K562 (cell line): ENCODE results near the gene CNNM3.

ENCODE experiments used
- ATF1 ChIP-seq, 2 experiments: fragments of 450-650 bp in 1 of 2; IDR thresholded peaks; 2 replicates each; pipeline ENCODE4 v1.6.1; 2016; ENCODE audit warnings: missing compliant biosample characterization in 1 of 2, missing genetic modification characterization in 1 of 2
- CTCF ChIP-seq, 3 experiments: IDR thresholded peaks in 2 of 3; conservative IDR thresholded peaks in 1 of 3; 2 replicates each; pipeline ENCODE4 v1.5.1; 2011 to 2012; ENCODE audit warnings: low read length in 3 of 3, mild to moderate bottlenecking in 3 of 3, control low read depth in 2 of 3, improper control_type of control experiment in 1 of 3, inconsistent platforms in 1 of 3, low read depth in 1 of 3, mixed read lengths in 1 of 3, moderate library complexity in 1 of 3; ENCODE audit not compliant: insufficient read depth in 2 of 3
- DEAF1 ChIP-seq: fragments of 450-650 bp; formaldehyde crosslinking; IDR thresholded peaks from 2 replicates; pipeline ENCODE4 v1.4.0; 2020; ENCODE audit warnings: mild to moderate bottlenecking, moderate library complexity
- KDM5B ChIP-seq: fragments of 200-600 bp; sonication (generic); IDR thresholded peaks from 2 replicates; pipeline ENCODE4 v1.6.1; 2012; ENCODE audit warnings: low read depth, mild to moderate bottlenecking, moderate library complexity, low read length, control low read depth, inconsistent platforms; ENCODE audit not compliant: insufficient replicate concordance
- MCM5 ChIP-seq: fragments of 450-650 bp; IDR thresholded peaks from 2 replicates; pipeline ENCODE4 v1.6.1; 2016; ENCODE audit warnings: low read depth
- YY1 ChIP-seq, 3 experiments: IDR thresholded peaks; 2 replicates each; pipeline ENCODE4 v1.6.1; 2011; ENCODE audit warnings: low read length in 2 of 3, mild to moderate bottlenecking in 2 of 3, moderate library complexity in 2 of 3, borderline replicate concordance in 1 of 3, control low read depth in 1 of 3, low read depth in 1 of 3; ENCODE audit not compliant: insufficient read depth in 3 of 3, insufficient replicate concordance in 2 of 3, control insufficient read depth in 1 of 3, insufficient read length in 1 of 3; ENCODE audit errors: extremely low read depth in 1 of 3
- TF ChIP-seq, protein P1 (sequence below): sonication (generic); formaldehyde crosslinking; IDR thresholded peaks from 2 replicates; pipeline ENCODE4 v1.8.1; 2022; ENCODE audit warnings: missing genetic modification reagents

- TF ChIP-seq YY1 (IDR thresholded peaks at IDR 0.05; ENCODE audit: borderline replicate concordance in 1 of 3, control insufficient read depth in 1 of 3, extremely low read depth in 1 of 3, insufficient read depth in 3 of 3, insufficient read length in 1 of 3, insufficient replicate concordance in 2 of 3, low read depth in 1 of 3, low read length in 2 of 3) (no peak), CTCF (IDR thresholded peaks at IDR 0.05 in 2 of 3, conservative IDR thresholded peaks at IDR 0.05 in 1 of 3; ENCODE audit: insufficient read depth in 2 of 3, low read depth in 1 of 3, low read length in 3 of 3) (no peak), KDM5B (no peak), MCM5 (no peak), DEAF1 (CRISPR knock-in tag) (no peak), ATF1 (CRISPR knock-in tag; IDR thresholded peaks at IDR 0.05) (no peak), ATF1 (tag; IDR thresholded peaks at IDR 0.05) (no peak)
- TF ChIP-seq, protein P1, sequence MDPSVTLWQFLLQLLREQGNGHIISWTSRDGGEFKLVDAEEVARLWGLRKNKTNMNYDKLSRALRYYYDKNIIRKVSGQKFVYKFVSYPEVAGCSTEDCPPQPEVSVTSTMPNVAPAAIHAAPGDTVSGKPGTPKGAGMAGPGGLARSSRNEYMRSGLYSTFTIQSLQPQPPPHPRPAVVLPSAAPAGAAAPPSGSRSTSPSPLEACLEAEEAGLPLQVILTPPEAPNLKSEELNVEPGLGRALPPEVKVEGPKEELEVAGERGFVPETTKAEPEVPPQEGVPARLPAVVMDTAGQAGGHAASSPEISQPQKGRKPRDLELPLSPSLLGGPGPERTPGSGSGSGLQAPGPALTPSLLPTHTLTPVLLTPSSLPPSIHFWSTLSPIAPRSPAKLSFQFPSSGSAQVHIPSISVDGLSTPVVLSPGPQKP (CRISPR knock-in tag): no peak
Measured at GRCh38 chr2:96883306-96883705, 67.2 kb downstream of the CNNM3 start.
